ENCODE measurements around the gene KEL.

GRCh38 chr7:142974626-142975025 lies 12.5 kb upstream of the KEL start:
- TF ChIP-seq POLR2AphosphoS5 (IDR thresholded peaks at IDR 0.05) (no peak), CTCF (IDR thresholded peaks at IDR 0.05) (no peak)
